ENCODE measurements around the gene F11R. TPM values are rescaled to one million over a fixed set of nuclear protein-coding genes. Genes with fewer than 3 reads are reported as not detected.
"Not testable (repeated sequence)": the region's sequence is repeated elsewhere in the genome, so short reads cannot be mapped to it uniquely, and the experiment has no call there.

The F11R gene
- total RNA-seq, 4 donors from 2014 or later = 101 to 112 (median 107) TPM

- peak overlapping the region; percentile 95 for H3K27ac ChIP-seq
- 94% methylated on average over 1 of the region's 1 CpG for WGBS
- H3K9me3 ChIP-seq = no peaks in the 10 kb centered on the region
- no peaks in the 10 kb centered on the region for H3K36me3 ChIP-seq
- no peaks in the 10 kb centered on the region for H3K27me3 ChIP-seq
- DNase-seq (ENCODE audit: low spot score in 2 of 2) = peak in 1 of 2 donors; percentile 27
- peaks cover 62% of the 10 kb centered on the region for H3K4me1 ChIP-seq
- peak overlapping the region; percentile 70 for H3K4me3 ChIP-seq
- TF ChIP-seq EP300 (IDR thresholded peaks at IDR 0.05) (no peak), CTCF (IDR thresholded peaks at IDR 0.05) (no peak), POLR2A (IDR thresholded peaks at IDR 0.05) (no peak), POLR2AphosphoS5 (IDR thresholded peaks at IDR 0.05) (no peak)
These were observed 2.4 kb downstream of the F11R start for GRCh38 chr1:161018631-161018930.

GRCh38 chr1:161017756-161018630, 3.0 kb downstream of the F11R start:
- TF ChIP-seq CTCF (IDR thresholded peaks at IDR 0.05) (no peak), EP300 (IDR thresholded peaks at IDR 0.05) (no peak), POLR2A (IDR thresholded peaks at IDR 0.05) (no peak), POLR2AphosphoS5 (IDR thresholded peaks at IDR 0.05) (no peak)
- Histone ChIP-seq H3K4me1 (peaks cover 68% of the 10 kb centered on the region), H3K4me3 (peak overlapping the region; percentile 70), H3K36me3 (no peaks in the 10 kb centered on the region), H3K27ac (peak overlapping the region; percentile 95), H3K9me3 (no peaks in the 10 kb centered on the region), H3K27me3 (no peaks in the 10 kb centered on the region)
- peak in 1 of 2 donors; percentile 4 for DNase-seq (ENCODE audit: low spot score in 2 of 2)
- 76% methylated on average over 5 of the region's 5 CpGs for WGBS

- Histone ChIP-seq H3K27ac (peak overlapping the region; percentile 95), H3K4me1 (peaks cover 75% of the 10 kb centered on the region)
- H3K27me3 ChIP-seq; DNase-seq (ENCODE audit: low spot score in 2 of 2); H3K9me3 ChIP-seq; H3K36me3 ChIP-seq; H3K4me3 ChIP-seq: not testable (repeated sequence)
- WGBS = 51% methylated on average over 7 of the region's 7 CpGs
These were observed 3.8 kb downstream of the F11R start for GRCh38 chr1:161017181-161017580.

GRCh38 chr1:161016683-161017082, 4.3 kb downstream of the F11R start:
- not testable (repeated sequence) for DNase-seq (ENCODE audit: low spot score in 2 of 2); H3K9me3 ChIP-seq; H3K36me3 ChIP-seq; H3K4me3 ChIP-seq; H3K27me3 ChIP-seq
- WGBS = 18% methylated on average over 1 of the region's 1 CpG
- Histone ChIP-seq H3K4me1 (peaks cover 76% of the 10 kb centered on the region), H3K27ac (peak overlapping the region; percentile 77)

- Histone ChIP-seq H3K9me3 (no peaks in the 10 kb centered on the region), H3K27ac (peak overlapping the region; percentile 89), H3K4me3 (peak overlapping the region; percentile 30), H3K36me3 (no peaks in the 10 kb centered on the region), H3K4me1 (peaks cover 71% of the 10 kb centered on the region), H3K27me3 (no peaks in the 10 kb centered on the region)
- peak in 2 of 3 donors; percentile 74 to 75 for TF ChIP-seq POLR2AphosphoS5 (IDR thresholded peaks at IDR 0.05)
- TF ChIP-seq CTCF (IDR thresholded peaks at IDR 0.05) = no peak
- TF ChIP-seq POLR2A (IDR thresholded peaks at IDR 0.05) = peak in 1 of 2 donors; percentile 7
- no peak for TF ChIP-seq EP300 (IDR thresholded peaks at IDR 0.05)
- peak; percentile 88 to 90 for DNase-seq (ENCODE audit: low spot score in 2 of 2)
- 22% methylated on average over 15 of the region's 15 CpGs for WGBS
These were observed 7.3 kb downstream of the F11R start for GRCh38 chr1:161013488-161014230.

- Histone ChIP-seq H3K36me3 (no peaks in the 10 kb centered on the region), H3K4me1 (peaks cover 66% of the 10 kb centered on the region), H3K4me3 (peak overlapping the region; percentile 30), H3K27ac (peak overlapping the region; percentile 89), H3K27me3 (no peaks in the 10 kb centered on the region), H3K9me3 (no peaks in the 10 kb centered on the region)
- no peak for DNase-seq (ENCODE audit: low spot score in 2 of 2)
- no peak for TF ChIP-seq POLR2A (IDR thresholded peaks at IDR 0.05)
- no peak for TF ChIP-seq EP300 (IDR thresholded peaks at IDR 0.05)
- TF ChIP-seq CTCF (IDR thresholded peaks at IDR 0.05) = no peak
- TF ChIP-seq POLR2AphosphoS5 (IDR thresholded peaks at IDR 0.05) = no peak
These were observed 7.8 kb downstream of the F11R start for GRCh38 chr1:161013131-161013487.
